DMS79 treated with DMSO at 0.1 percent for 48 hours (cell line): ENCODE data around the gene EDA.

Experiments used
- DNase-seq: peaks from one replicate; lab custom pipeline; 2025; lab: John Stamatoyannopoulos, UW

The EDA gene

GRCh38 chrX:69615779-69616456 is at the start of gene EDA:
EDA (plus strand) TSS chrX:69616113.
- DNase-seq, result peak; percentile 69

- no peak for DNase-seq
Measured at GRCh38 chrX:69568828-69569227, 47.1 kb upstream of the EDA start.

- no peak for DNase-seq
Measured at GRCh38 chrX:69597399-69597798, 18.5 kb upstream of the EDA start.

GRCh38 chrX:69600182-69600581 is 15.7 kb upstream of the EDA start:
- no peak for DNase-seq

- DNase-seq, result no peak
Measured at GRCh38 chrX:69603566-69604194, 12.2 kb upstream of the EDA start.

GRCh38 chrX:69605521-69605920 is 10.4 kb upstream of the EDA start:
- DNase-seq, result no peak

GRCh38 chrX:69607616-69608015 is 8.3 kb upstream of the EDA start:
- DNase-seq, result no peak

- no peak for DNase-seq
Measured at GRCh38 chrX:69613946-69614345, 2.0 kb upstream of the EDA start.

- DNase-seq, result peak; percentile 21
Measured at GRCh38 chrX:69614886-69615285, 1.0 kb upstream of the EDA start.

- DNase-seq, result no peak
Measured at GRCh38 chrX:69615342-69615741, 571 bp upstream of the EDA start.

GRCh38 chrX:69616457-69617203 is 717 bp downstream of the EDA start:
- DNase-seq, result peak; percentile 23

- DNase-seq, result peak; percentile 54
Measured at GRCh38 chrX:69618803-69619202, 2.9 kb downstream of the EDA start.

- no peak for DNase-seq
Measured at GRCh38 chrX:69626129-69626528, 10.2 kb downstream of the EDA start.

GRCh38 chrX:69627744-69628143 is 11.8 kb downstream of the EDA start:
- peak; percentile 6 for DNase-seq

GRCh38 chrX:69630147-69630546 is 14.2 kb downstream of the EDA start:
- no peak for DNase-seq

GRCh38 chrX:69664693-69665092 is 48.8 kb downstream of the EDA start:
- DNase-seq, result no peak

GRCh38 chrX:69670001-69670555 is 54.2 kb downstream of the EDA start:
- DNase-seq, result no peak

GRCh38 chrX:69674891-69675290 is 59.0 kb downstream of the EDA start:
- no peak for DNase-seq

GRCh38 chrX:69705818-69706217 is 89.9 kb downstream of the EDA start:
- no peak for DNase-seq

GRCh38 chrX:69718102-69718501 is 102.2 kb downstream of the EDA start:
- no peak for DNase-seq

- no peak for DNase-seq
Measured at GRCh38 chrX:69724307-69724706, 108.4 kb downstream of the EDA start.

- no peak for DNase-seq
Measured at GRCh38 chrX:69740317-69740716, 124.4 kb downstream of the EDA start.

GRCh38 chrX:69741721-69742120 is 125.8 kb downstream of the EDA start:
- DNase-seq, result no peak
